Measurements from ENCODE around the gene IBTK. TPM values are rescaled to one million over a fixed set of nuclear protein-coding genes. Genes with fewer than 3 reads are reported as not detected.
"Not testable (repeated sequence)": the region's sequence is repeated elsewhere in the genome, so short reads cannot be mapped to it uniquely, and the experiment has no call there.

IBTK gene
- total RNA-seq, 2 experiments from 2014 or later: 33.7 to 34.7 TPM

DNA sequence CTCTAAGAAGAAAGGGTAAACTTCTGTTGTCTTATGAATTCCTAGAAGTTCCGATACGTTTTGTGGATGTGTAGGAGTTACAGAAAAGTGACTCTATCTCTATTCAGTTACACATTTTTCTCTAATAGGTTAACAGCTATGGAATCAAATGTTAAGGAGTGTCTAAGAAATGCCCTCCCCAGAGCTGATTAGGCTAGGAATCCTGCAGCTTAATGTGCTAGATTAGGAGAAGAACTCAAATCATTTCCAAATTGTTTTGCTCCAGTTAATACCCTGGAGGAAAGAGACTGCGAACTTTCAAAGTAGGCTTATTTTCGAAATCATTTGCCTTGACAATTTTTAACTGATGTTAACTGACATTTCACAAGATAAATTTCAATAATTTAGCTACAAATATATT, 51.9 kb downstream of the IBTK start:
- ChIA-PET CTCF (no interaction called here), POLR2A (interaction anchor here (0.7 kb wide), 1 partner anchor 341 kb away, joined by 4 read pairs; no protein-coding TSS in a partner anchor)
- Mint-ChIP-seq H3K27ac (no peak overlapping the region), H3K36me3 (ENCODE audit: low read depth) (peaks cover 34% of the 10 kb centered on the region), H3K4me1 (no peaks in the 10 kb centered on the region), H3K4me3 (no peak overlapping the region), H3K9me3 (no peaks in the 10 kb centered on the region), H3K27me3 (no peaks in the 10 kb centered on the region)
- no peak for DNase-seq

- ChIA-PET POLR2A (no interaction called here), CTCF (no interaction called here)
- Mint-ChIP-seq H3K27ac (no peak overlapping the region), H3K27me3 (no peaks in the 10 kb centered on the region), H3K4me1 (peaks cover 2% of the 10 kb centered on the region), H3K4me3 (no peak overlapping the region), H3K9me3 (no peaks in the 10 kb centered on the region), H3K36me3 (ENCODE audit: low read depth) (peaks cover 53% of the 10 kb centered on the region)
- DNase-seq: no peak
Observed at GRCh38 chr6:82185948-82186535, 61.5 kb downstream of the IBTK start.

DNA sequence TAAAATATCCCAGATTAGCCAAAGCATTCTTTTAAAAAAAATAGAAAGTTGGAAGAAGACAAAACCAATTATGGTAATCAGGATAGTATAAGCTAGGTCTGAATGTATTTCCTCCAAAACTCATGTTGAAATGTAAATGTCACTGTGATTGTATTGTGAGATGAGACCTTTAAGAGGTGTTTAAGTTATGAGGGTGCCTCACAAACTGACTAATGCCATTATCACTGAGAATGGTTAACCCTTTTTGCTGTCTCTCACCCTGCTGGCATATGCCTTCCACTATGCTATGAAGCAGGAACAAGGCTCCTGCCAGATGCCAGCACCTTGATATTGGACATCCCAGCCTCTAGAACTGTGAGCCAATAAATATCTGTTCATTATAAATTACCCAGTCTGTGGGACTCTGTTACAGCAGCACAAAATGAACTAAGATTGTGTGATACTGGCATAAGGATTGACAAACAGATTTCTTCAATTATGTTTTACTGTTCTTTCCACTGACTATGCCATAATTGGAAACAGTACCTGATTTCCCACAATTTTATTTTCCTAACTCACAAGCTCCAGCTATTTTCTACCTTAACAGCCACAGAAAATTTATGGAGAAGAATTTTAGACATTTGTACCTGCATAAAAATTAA, 63.8 kb downstream of the IBTK start:
- Mint-ChIP-seq H3K4me3 (no peak overlapping the region), H3K4me1 (peaks cover 2% of the 10 kb centered on the region), H3K27me3 (no peaks in the 10 kb centered on the region), H3K36me3 (ENCODE audit: low read depth) (peaks cover 45% of the 10 kb centered on the region), H3K27ac (no peak overlapping the region), H3K9me3 (no peaks in the 10 kb centered on the region)
- ChIA-PET POLR2A (no interaction called here), CTCF (no interaction called here)
- DNase-seq: no peak

DNA sequence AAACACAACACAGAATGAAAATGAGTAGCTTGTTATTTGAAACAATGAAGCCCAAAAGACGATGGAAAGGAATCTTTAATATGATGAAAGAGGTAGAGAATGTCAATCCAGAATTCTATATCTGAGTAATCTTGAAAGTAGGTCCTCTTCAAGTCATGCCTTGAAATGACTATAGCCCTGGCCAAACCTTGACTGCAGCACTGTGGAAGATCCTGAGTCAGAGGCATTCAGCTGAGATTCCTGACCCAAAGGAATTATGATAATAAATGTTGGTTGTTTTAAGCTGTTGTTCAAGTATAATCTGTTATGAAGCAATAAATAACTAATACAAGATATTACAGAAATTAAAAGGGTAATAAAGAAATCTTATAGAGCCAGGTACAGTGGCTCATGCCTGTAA, 64.8 kb downstream of the IBTK start:
- CTCF ChIA-PET: no interaction called here
- POLR2A ChIA-PET: no interaction called here
- Mint-ChIP-seq H3K9me3 (no peaks in the 10 kb centered on the region), H3K27ac (no peak overlapping the region), H3K4me1 (peaks cover 2% of the 10 kb centered on the region), H3K4me3 (no peak overlapping the region), H3K27me3 (no peaks in the 10 kb centered on the region), H3K36me3 (ENCODE audit: low read depth) (peaks cover 44% of the 10 kb centered on the region)
- no peak for DNase-seq

- no peaks in the 10 kb centered on the region for H3K9me3 Mint-ChIP-seq
- ChIA-PET POLR2A (no interaction called here), CTCF (no interaction called here)
- no peak overlapping the region for H3K27ac Mint-ChIP-seq
- H3K36me3 Mint-ChIP-seq (ENCODE audit: low read depth): peaks cover 40% of the 10 kb centered on the region
- no peak for DNase-seq
- peaks cover 2% of the 10 kb centered on the region for H3K4me1 Mint-ChIP-seq
- H3K27me3 Mint-ChIP-seq: no peaks in the 10 kb centered on the region
- H3K4me3 Mint-ChIP-seq: no peak overlapping the region
Observed at GRCh38 chr6:82179415-82179814, 68.1 kb downstream of the IBTK start.

GRCh38 chr6:82178759-82179112, 68.8 kb downstream of the IBTK start:
- ChIA-PET POLR2A (no interaction called here), CTCF (no interaction called here)
- DNase-seq: no peak
- H3K27me3 Mint-ChIP-seq: no peaks in the 10 kb centered on the region
- H3K4me3 Mint-ChIP-seq: no peak overlapping the region
- H3K27ac Mint-ChIP-seq: no peak overlapping the region
- peaks cover 44% of the 10 kb centered on the region for H3K36me3 Mint-ChIP-seq (ENCODE audit: low read depth)
- peaks cover 2% of the 10 kb centered on the region for H3K4me1 Mint-ChIP-seq
- no peaks in the 10 kb centered on the region for H3K9me3 Mint-ChIP-seq

DNA sequence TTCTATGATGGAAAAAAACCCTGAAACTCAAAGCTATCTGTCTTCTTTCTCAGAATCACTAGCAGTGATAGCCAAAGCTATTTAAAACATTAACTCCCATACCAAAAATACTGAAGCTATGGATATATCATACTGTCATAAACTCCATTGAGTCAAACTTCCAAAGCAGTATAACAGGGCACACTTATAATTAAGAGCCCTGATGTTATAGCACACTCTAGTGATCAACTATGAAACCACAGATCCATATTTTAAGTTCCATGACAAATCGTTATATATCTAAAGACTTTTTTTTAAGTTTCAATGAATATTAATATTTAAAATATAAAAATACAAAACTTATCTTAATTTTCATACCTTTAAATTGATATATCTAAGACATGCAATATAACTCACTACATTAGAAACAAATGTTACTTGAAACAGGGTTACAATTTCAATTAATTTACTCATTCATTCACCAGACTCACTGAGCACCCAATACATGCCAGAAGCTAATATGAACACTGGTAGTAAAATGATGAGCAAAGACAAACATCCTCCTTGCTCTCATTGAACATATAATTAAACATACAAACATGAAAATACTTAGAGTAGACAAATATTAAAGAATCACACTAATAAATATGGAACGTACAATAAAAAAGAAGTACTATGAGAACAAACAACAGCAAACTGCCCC, 69.3 kb downstream of the IBTK start:
- H3K27me3 Mint-ChIP-seq: no peaks in the 10 kb centered on the region
- peaks cover 2% of the 10 kb centered on the region for H3K4me1 Mint-ChIP-seq
- DNase-seq: no peak
- H3K4me3 Mint-ChIP-seq: no peak overlapping the region
- POLR2A ChIA-PET: no interaction called here
- CTCF ChIA-PET: no interaction called here
- H3K27ac Mint-ChIP-seq: no peak overlapping the region
- H3K36me3 Mint-ChIP-seq (ENCODE audit: low read depth): peaks cover 45% of the 10 kb centered on the region
- H3K9me3 Mint-ChIP-seq: no peaks in the 10 kb centered on the region

- peaks cover 47% of the 10 kb centered on the region for H3K36me3 Mint-ChIP-seq (ENCODE audit: low read depth)
- H3K9me3 Mint-ChIP-seq: no peaks in the 10 kb centered on the region
- no peaks in the 10 kb centered on the region for H3K4me1 Mint-ChIP-seq
- H3K27ac Mint-ChIP-seq: no peak overlapping the region
- H3K4me3 Mint-ChIP-seq: no peak overlapping the region
- no peaks in the 10 kb centered on the region for H3K27me3 Mint-ChIP-seq
- POLR2A ChIA-PET: no interaction called here
- CTCF ChIA-PET: no interaction called here
- no peak for DNase-seq
Observed at GRCh38 chr6:82176616-82177015, 70.9 kb downstream of the IBTK start.

DNA sequence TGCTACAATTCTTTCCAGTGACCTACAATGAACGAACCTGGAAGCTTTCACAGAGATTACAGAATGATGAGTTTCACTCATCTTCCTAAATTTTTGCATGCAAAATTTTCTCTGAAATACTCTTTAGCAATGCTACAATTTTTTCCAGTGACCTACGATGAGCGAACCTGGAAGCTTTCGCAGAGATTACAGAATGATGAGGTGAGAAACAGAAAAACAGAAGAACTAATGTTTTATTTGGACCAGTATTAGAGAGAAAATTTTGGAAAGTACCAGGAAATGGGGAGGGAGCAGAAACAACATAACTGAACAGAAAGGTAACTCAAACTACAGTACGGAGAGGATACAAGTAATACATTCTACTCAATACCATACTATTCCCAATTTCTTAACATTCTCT, 75.0 kb downstream of the IBTK start:
- CTCF ChIA-PET: no interaction called here

DNA sequence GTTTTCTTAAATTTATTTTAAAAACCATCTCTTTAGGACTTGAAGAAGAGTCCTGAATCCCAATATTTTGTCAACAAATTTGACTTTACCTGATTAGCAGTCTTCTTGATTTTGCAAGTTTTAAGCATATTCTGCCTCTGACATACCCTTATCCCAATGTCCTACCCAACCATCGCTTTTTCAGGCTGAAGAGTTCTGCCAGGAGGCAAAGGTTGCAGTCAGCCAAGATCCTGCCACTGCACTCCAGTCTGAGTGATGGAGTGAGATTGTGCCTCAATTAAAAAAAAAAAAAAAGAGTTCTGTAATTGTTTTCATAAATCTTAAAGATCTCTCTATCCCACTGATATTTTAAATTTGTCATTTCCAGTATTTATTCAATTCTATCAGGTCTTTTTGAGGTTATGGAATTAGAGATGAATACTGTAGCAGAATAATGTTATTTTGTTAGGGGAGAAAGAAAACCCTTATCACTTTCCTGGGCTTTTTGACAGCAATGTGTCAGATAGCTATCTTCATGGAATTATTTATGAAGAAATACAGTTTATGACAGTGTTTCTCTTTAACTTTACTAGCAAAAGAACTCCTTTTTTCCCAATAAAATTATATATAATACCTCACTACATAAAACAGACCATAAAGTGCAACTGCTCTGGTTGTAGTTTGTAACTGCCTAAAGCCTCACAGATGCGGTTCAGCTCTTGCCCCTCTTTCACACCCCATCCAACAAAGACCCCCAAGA, 78.2 kb downstream of the IBTK start:
- H3K4me3 Mint-ChIP-seq: no peak overlapping the region
- H3K27ac Mint-ChIP-seq: no peak overlapping the region
- no peaks in the 10 kb centered on the region for H3K27me3 Mint-ChIP-seq
- POLR2A ChIA-PET: no interaction called here
- H3K36me3 Mint-ChIP-seq (ENCODE audit: low read depth): peaks cover 58% of the 10 kb centered on the region
- CTCF ChIA-PET: no interaction called here
- no peak for DNase-seq
- H3K9me3 Mint-ChIP-seq: no peaks in the 10 kb centered on the region
- H3K4me1 Mint-ChIP-seq: no peaks in the 10 kb centered on the region

More for the DNA sequence above, 75.0 kb downstream of the IBTK start:
- H3K27ac Mint-ChIP-seq: no peak overlapping the region
- DNase-seq: no peak
- no peaks in the 10 kb centered on the region for H3K9me3 Mint-ChIP-seq
- H3K4me1 Mint-ChIP-seq: no peaks in the 10 kb centered on the region
- no peak overlapping the region for H3K4me3 Mint-ChIP-seq
- H3K36me3 Mint-ChIP-seq (ENCODE audit: low read depth): peaks cover 57% of the 10 kb centered on the region
- H3K27me3 Mint-ChIP-seq: no peaks in the 10 kb centered on the region
- POLR2A ChIA-PET: no interaction called here

DNA sequence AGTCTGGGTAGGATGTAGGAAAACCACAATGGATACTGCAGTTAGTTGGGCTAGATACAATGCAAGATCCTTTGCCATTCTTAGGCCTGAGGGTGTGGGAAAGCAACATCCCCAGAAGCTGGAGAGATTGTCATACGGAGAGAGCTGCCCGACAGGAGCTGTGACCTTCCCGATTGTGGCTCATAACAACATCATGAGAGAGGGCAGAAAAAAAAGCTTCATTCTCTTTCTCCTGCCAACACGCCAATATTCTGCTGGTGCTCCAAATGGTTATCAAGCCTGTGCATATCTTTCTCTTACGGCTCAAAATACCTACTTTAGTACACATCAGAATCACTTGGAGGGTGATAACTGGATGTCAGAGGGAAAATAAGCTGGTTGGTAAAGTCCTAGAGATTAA, 81.1 kb downstream of the IBTK start:
- H3K9me3 Mint-ChIP-seq: no peaks in the 10 kb centered on the region
- ChIA-PET POLR2A (no interaction called here), CTCF (no interaction called here)
- H3K27ac Mint-ChIP-seq: no peak overlapping the region
- H3K4me1 Mint-ChIP-seq: no peaks in the 10 kb centered on the region
- H3K36me3 Mint-ChIP-seq (ENCODE audit: low read depth): peaks cover 36% of the 10 kb centered on the region
- DNase-seq: no peak
- H3K27me3 Mint-ChIP-seq: no peaks in the 10 kb centered on the region
- no peak overlapping the region for H3K4me3 Mint-ChIP-seq

- Mint-ChIP-seq H3K36me3 (ENCODE audit: low read depth) (no peaks in the 10 kb centered on the region), H3K4me3 (no peak overlapping the region), H3K27me3 (no peaks in the 10 kb centered on the region), H3K27ac (no peak overlapping the region), H3K9me3 (no peaks in the 10 kb centered on the region), H3K4me1 (no peaks in the 10 kb centered on the region)
- no peak for DNase-seq
- ChIA-PET POLR2A (no interaction called here), CTCF (no interaction called here)
Observed at GRCh38 chr6:82160255-82160990, 87.1 kb downstream of the IBTK start.

DNA sequence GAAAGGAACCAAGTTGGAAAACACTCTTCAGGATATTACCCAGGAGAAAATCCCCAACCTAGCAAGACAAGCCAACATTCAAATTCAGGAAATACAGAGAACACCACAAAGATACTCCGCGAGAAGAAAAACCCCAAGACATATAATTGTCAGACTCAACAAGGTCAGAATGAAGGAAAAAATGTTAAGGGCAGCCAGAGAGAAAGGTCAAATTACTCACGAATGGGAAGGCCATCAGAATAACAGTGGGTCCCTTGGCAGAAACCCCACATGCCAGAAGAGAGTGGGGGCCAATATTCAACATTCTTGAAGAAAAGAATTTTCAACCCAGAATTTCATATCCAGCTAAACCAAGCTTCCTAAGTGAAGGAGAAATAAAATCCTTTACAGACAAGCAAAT, 94.8 kb downstream of the IBTK start:
- DNase-seq; H3K9me3 Mint-ChIP-seq; H3K36me3 Mint-ChIP-seq (ENCODE audit: low read depth); H3K4me1 Mint-ChIP-seq; H3K4me3 Mint-ChIP-seq; H3K27me3 Mint-ChIP-seq; POLR2A ChIA-PET; CTCF ChIA-PET; H3K27ac Mint-ChIP-seq: not testable (repeated sequence)

Data from activated CD4-positive, alpha-beta memory T cell treated with anti-CD3 and anti-CD28 coated beads, Interleukin-2, amount 10 ng/mL, durations not matched to agents 7 days and 5 days (primary cell).